ENCODE results near the gene KCNQ5. TPM values are rescaled to one million over a fixed set of nuclear protein-coding genes. Genes with fewer than 3 reads are reported as not detected.

Gene KCNQ5
- polyA plus RNA-seq, 3 donors, result not detected

GRCh38 chr6:72931325-72931887, 309.5 kb downstream of the KCNQ5 start:
- H3K27ac Mint-ChIP-seq, result no peak overlapping the region

GRCh38 chr6:72933233-72933632, 311.4 kb downstream of the KCNQ5 start:
- H3K4me3 Mint-ChIP-seq, result no peak overlapping the region

More at GRCh38 chr6:72931325-72931887, 309.5 kb downstream of the KCNQ5 start:
- intact Hi-C loops (cut with micrococcal nuclease), result no loop called here
- Histone ChIP-seq H3K9ac (ENCODE audit: insufficient read depth, low read length, poor library complexity, severe bottlenecking) (no peak overlapping the region), H3K36me3 (replicated peaks in 1 of 2; ENCODE audit: control insufficient read depth in 1 of 2, insufficient read depth in 2 of 2, low read length in 2 of 2) (no peaks in the 10 kb centered on the region), H3K27ac (ENCODE audit: low read depth in 1 of 2, low read length in 2 of 2) (no peak overlapping the region), H3K27me3 (ENCODE audit: control insufficient read depth in 2 of 2, insufficient read depth in 2 of 2, low read length in 2 of 2) (no peaks in the 10 kb centered on the region), H3K79me2 (ENCODE audit: insufficient read depth, low read length) (no peaks in the 10 kb centered on the region), H4K20me1 (ENCODE audit: insufficient read depth, low read length) (no peaks in the 10 kb centered on the region), H3K4me3 (replicated peaks in 1 of 3; ENCODE audit: low read depth in 2 of 3, low read length in 3 of 3) (no peak overlapping the region), H3K9me3 (replicated peaks in 1 of 2; ENCODE audit: control insufficient read depth in 1 of 2, insufficient read depth in 1 of 2, low read length in 2 of 2) (no peaks in the 10 kb centered on the region), H3K4me2 (replicated peaks; ENCODE audit: extremely low read depth, low read length, poor library complexity, severe bottlenecking) (no peak overlapping the region), H3K4me1 (ENCODE audit: control insufficient read depth in 1 of 2, insufficient read depth in 2 of 2, low read length in 2 of 2) (no peaks in the 10 kb centered on the region), H2AFZ (ENCODE audit: insufficient read depth, low read depth, low read length, poor library complexity, severe bottlenecking) (no peak overlapping the region)
- Mint-ChIP-seq H3K4me3 (no peak overlapping the region), H3K36me3 (no peaks in the 10 kb centered on the region), H3K9me3 (no peaks in the 10 kb centered on the region), H3K4me1 (peaks cover 6% of the 10 kb centered on the region), H3K27me3 (ENCODE audit: low read depth in 3 of 3) (peaks cover 0 to 4% (median 0%) of the 10 kb centered on the region in 3 donors)
- WGBS (ENCODE audit: insufficient coverage), result 92% methylated on average over 2 of the region's 4 CpGs
- TF ChIP-seq CTCF (IDR thresholded peaks at IDR 0.05), result no peak
- no peak for DNase-seq

More at GRCh38 chr6:72933233-72933632, 311.4 kb downstream of the KCNQ5 start:
- Histone ChIP-seq H3K4me1 (ENCODE audit: control insufficient read depth in 1 of 2, insufficient read depth in 2 of 2, low read length in 2 of 2) (no peaks in the 10 kb centered on the region), H2AFZ (ENCODE audit: insufficient read depth, low read depth, low read length, poor library complexity, severe bottlenecking) (no peak overlapping the region), H3K27me3 (ENCODE audit: control insufficient read depth in 2 of 2, insufficient read depth in 2 of 2, low read length in 2 of 2) (no peaks in the 10 kb centered on the region), H3K79me2 (ENCODE audit: insufficient read depth, low read length) (no peaks in the 10 kb centered on the region), H3K27ac (ENCODE audit: low read depth in 1 of 2, low read length in 2 of 2) (no peak overlapping the region), H4K20me1 (ENCODE audit: insufficient read depth, low read length) (no peaks in the 10 kb centered on the region), H3K4me2 (replicated peaks; ENCODE audit: extremely low read depth, low read length, poor library complexity, severe bottlenecking) (no peak overlapping the region), H3K36me3 (replicated peaks in 1 of 2; ENCODE audit: control insufficient read depth in 1 of 2, insufficient read depth in 2 of 2, low read length in 2 of 2) (no peaks in the 10 kb centered on the region), H3K9ac (ENCODE audit: insufficient read depth, low read length, poor library complexity, severe bottlenecking) (no peak overlapping the region), H3K9me3 (replicated peaks in 1 of 2; ENCODE audit: control insufficient read depth in 1 of 2, insufficient read depth in 1 of 2, low read length in 2 of 2) (no peaks in the 10 kb centered on the region), H3K4me3 (replicated peaks in 1 of 3; ENCODE audit: low read depth in 2 of 3, low read length in 3 of 3) (no peak overlapping the region)
- H3K27me3 Mint-ChIP-seq (ENCODE audit: low read depth in 3 of 3), result peaks cover 0 to 4% (median 0%) of the 10 kb centered on the region in 3 donors
- H3K4me1 Mint-ChIP-seq, result peaks cover 8% of the 10 kb centered on the region
- no peak overlapping the region for H3K27ac Mint-ChIP-seq
- intact Hi-C loops (cut with micrococcal nuclease), result no loop called here
- no CpG with 5 or more reads among the region's 4 CpGs for WGBS (ENCODE audit: insufficient coverage)
- no peak for TF ChIP-seq CTCF (IDR thresholded peaks at IDR 0.05)
- no peaks in the 10 kb centered on the region for H3K9me3 Mint-ChIP-seq
- H3K36me3 Mint-ChIP-seq, result no peaks in the 10 kb centered on the region
- no peak for DNase-seq

Measured in CD14-positive monocyte (primary cell).